ENCODE measurements around the gene DHRS1. TPM values are rescaled to one million over a fixed set of nuclear protein-coding genes. Genes with fewer than 3 reads are reported as not detected.

DHRS1 gene
- total and polyA plus RNA-seq, 2 of the 4 experiments (the other 2 are of a cell fraction), result 15.8 to 38.6 TPM

DNA sequence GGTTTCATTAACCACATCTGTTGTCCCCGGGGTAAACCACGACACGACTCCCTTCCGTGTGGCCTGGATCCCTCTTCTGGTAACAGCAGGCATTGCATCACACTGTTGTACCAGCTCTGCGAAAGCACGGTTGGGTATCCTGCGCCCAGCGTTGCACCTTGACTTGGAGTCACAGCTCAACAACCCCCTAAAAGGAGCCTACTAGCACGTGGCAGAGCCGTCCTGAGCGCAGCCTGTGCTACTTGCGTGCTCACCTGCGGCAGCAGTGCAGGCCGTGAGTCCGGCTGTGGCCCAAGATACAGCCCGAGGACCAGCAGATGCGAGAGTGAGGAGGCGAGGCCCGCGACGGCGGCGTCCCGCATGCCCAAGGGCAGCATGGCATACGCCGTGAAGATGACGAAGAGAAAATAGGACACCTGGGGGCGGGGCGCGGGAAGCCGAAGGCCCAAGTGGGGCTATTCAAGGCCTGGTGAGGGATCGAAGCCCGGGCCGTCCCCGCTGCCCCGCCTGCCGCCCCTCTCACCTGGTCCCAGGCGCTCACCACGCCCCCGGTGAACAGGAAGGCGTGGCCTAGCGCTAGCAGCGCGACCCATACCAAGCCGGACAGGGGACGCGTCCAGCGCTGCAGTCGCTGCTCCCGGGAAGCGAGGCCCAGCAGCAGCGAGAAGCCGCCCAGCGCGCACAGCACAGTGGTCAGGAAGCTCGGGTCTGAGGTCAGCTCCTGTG is 32.9 kb upstream of the DHRS1 start:
- H3K27ac ChIP-seq (ENCODE audit: insufficient read depth, low read length), result no peak overlapping the region
- H2BK5ac ChIP-seq (ENCODE audit: low read depth, low read length, poor library complexity, severe bottlenecking), result no peak overlapping the region
- DNase-seq (peak; percentile 52), ATAC-seq (ENCODE audit: low read depth) (peak; percentile 79)
- H3K4me3 ChIP-seq (ENCODE audit: insufficient read depth, low read depth, low read length), result no peak overlapping the region
- POLR2A ChIA-PET (ENCODE audit: unreplicated experiment), result no interaction called here
- dilution Hi-C loops (cut with HindIII; ENCODE audit: low sequenced_read_pairs, unreplicated experiment) (no loop called here), in situ Hi-C loops (cut with MboI; ENCODE audit: low sequenced_read_pairs) (loop anchor here (5.0 kb wide), 1 partner anchor 105 kb away; no protein-coding TSS in a partner anchor), intact Hi-C loops (cut with micrococcal nuclease) (no loop called here)
- H3K36me3 ChIP-seq (ENCODE audit: control insufficient read depth, insufficient read depth, low read length), result no peaks in the 10 kb centered on the region
- no peak overlapping the region for H3K4ac ChIP-seq (ENCODE audit: low read depth, low read length)
- H4K20me1 ChIP-seq (ENCODE audit: insufficient read depth, low read length), result no peaks in the 10 kb centered on the region
- H4K91ac ChIP-seq (ENCODE audit: insufficient read depth, low read depth, low read length), result no peak overlapping the region
- no peak overlapping the region for H3K9ac ChIP-seq (ENCODE audit: low read depth, low read length)
- H3K4me1 ChIP-seq (ENCODE audit: control insufficient read depth, insufficient read depth, low read length), result peaks cover 3% of the 10 kb centered on the region; the same call in 1 of the 2 replicates
- no peak overlapping the region for H4K8ac ChIP-seq (ENCODE audit: low read depth in 2 of 2, low read length in 2 of 2)
- no peak overlapping the region for H2AK5ac ChIP-seq (ENCODE audit: low read depth, low read length)
- no TSS peak for BruUV-seq (replicated peaks)
- H3K9me1 ChIP-seq (ENCODE audit: insufficient read depth, low read length), result no peaks in the 10 kb centered on the region; the same call in 1 of the 2 replicates
- no peak overlapping the region for H3K18ac ChIP-seq (ENCODE audit: low read depth, low read length)
- H3K23ac ChIP-seq (ENCODE audit: low read depth, low read length), result no peak overlapping the region
- no peak overlapping the region for H2BK20ac ChIP-seq (ENCODE audit: low read depth, low read length)
- H3K27me3 ChIP-seq (ENCODE audit: control insufficient read depth, insufficient read depth, low read length), result peaks cover 43% of the 10 kb centered on the region
- WGBS, 2 experiments (ENCODE audit: extremely low coverage in 2 of 2, insufficient read length in 1 of 2), result 11% methylated on average over 46 of the region's 56 CpGs; no CpG with 5 or more reads in 1 of the 2 experiments
- no peaks in the 10 kb centered on the region for H3K9me3 ChIP-seq (ENCODE audit: control insufficient read depth, insufficient read depth, low read length)
- CTCF ChIA-PET, result interaction anchor here (0.6 to 5.6 kb wide), 13 partner anchors 10 to 110 kb away, joined by 3 to 63 read pairs (median 8); partner anchors contain the start of genes CBLN3 and KHNYN
- H3K56ac ChIP-seq (ENCODE audit: extremely low read depth, insufficient read depth, low read length), result no peak overlapping the region
- no peak overlapping the region for H2BK120ac ChIP-seq (ENCODE audit: low read depth, low read length)
- no peak for TF ChIP-seq POLR2A (IDR thresholded peaks at IDR 0.05; ENCODE audit: low read depth, low read length)
- no peak for TF ChIP-seq RFX5 (IDR thresholded peaks at IDR 0.05; ENCODE audit: low read depth, low read length)
- TF ChIP-seq CTCF (conservative IDR thresholded peaks at IDR 0.05; ENCODE audit: low read depth, low read length), result peak; percentile 64
- TF ChIP-seq RAD21 (IDR thresholded peaks at IDR 0.05; ENCODE audit: low read length), result peak; percentile 52
- TF ChIP-seq, protein P1, sequence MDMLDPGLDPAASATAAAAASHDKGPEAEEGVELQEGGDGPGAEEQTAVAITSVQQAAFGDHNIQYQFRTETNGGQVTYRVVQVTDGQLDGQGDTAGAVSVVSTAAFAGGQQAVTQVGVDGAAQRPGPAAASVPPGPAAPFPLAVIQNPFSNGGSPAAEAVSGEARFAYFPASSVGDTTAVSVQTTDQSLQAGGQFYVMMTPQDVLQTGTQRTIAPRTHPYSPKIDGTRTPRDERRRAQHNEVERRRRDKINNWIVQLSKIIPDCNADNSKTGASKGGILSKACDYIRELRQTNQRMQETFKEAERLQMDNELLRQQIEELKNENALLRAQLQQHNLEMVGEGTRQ (IDR thresholded peaks at IDR 0.05; ENCODE audit: low read depth, low read length), result no peak
- no peak for TF ChIP-seq FOS (IDR thresholded peaks at IDR 0.05; ENCODE audit: low read depth, low read length)
- TF ChIP-seq CEBPB (IDR thresholded peaks at IDR 0.05; ENCODE audit: low read depth, low read length), result peak; percentile 93
- no peak for TF ChIP-seq CHD1 (IDR thresholded peaks at IDR 0.05; ENCODE audit: low read depth, low read length)
- TF ChIP-seq NFE2L2 (IDR thresholded peaks at IDR 0.05; ENCODE audit: low read depth, low read length), result no peak
- TF ChIP-seq BHLHE40 (IDR thresholded peaks at IDR 0.05; ENCODE audit: low read depth, low read length), result no peak
- no peak for TF ChIP-seq ELK1 (IDR thresholded peaks at IDR 0.05; ENCODE audit: borderline replicate concordance, low read depth, low read length)
- TF ChIP-seq MAZ (IDR thresholded peaks at IDR 0.05; ENCODE audit: borderline replicate concordance, low read depth, low read length), result no peak
- peak; percentile 53 for TF ChIP-seq SMC3 (IDR thresholded peaks at IDR 0.05; ENCODE audit: low read depth, low read length)
- no peak overlapping the region for H2BK15ac ChIP-seq (ENCODE audit: low read depth, low read length)
- H2AFZ ChIP-seq (replicated peaks; ENCODE audit: low read length, poor library complexity), result peak overlapping the region; percentile 91
- H2AK9ac ChIP-seq (replicated peaks; ENCODE audit: low read depth, low read length, poor library complexity), result peak overlapping the region; percentile 81
- no peaks in the 10 kb centered on the region for H3K79me1 ChIP-seq (ENCODE audit: low read depth in 1 of 2, low read length in 2 of 2)
- H3K4me2 ChIP-seq (ENCODE audit: low read depth, low read length), result peak overlapping the region; percentile 63; the same call in 1 of the 2 replicates
- H3K14ac ChIP-seq (replicated peaks; ENCODE audit: low read depth, low read length), result no peak overlapping the region
- H4K5ac ChIP-seq (ENCODE audit: low read depth, low read length), result no peak overlapping the region
